T-cell (primary cell): Measurements from ENCODE around the gene SCNN1B. TPM values are rescaled to one million over a fixed set of nuclear protein-coding genes. Genes with fewer than 3 reads are reported as not detected.

Experiments used
- ATAC-seq, 4 experiments: fragments of 200-7000 bp in 3 of 4; fragments of 150-1000 bp in 1 of 4; cut with Tn5 transposase; replicated peaks in 1 of 4; 1 replicate in 3 of 4; 2 replicates in 1 of 4; pipeline ENCODE4 v1.10.0; 2021; ENCODE audit warnings: moderate library complexity in 3 of 4, mild to moderate bottlenecking in 2 of 4, moderate number of reproducible peaks in 1 of 4
- CTCF ChIA-PET, 2 donors: fragments of 300-600 bp; sonication (Branson Sonifier 250); formaldehyde crosslinking; loops; one replicate each; lab custom pipeline; 2022; ENCODE audit warnings: antibody characterized with exemption in 2 of 2; lab: Charles Lee
- POLR2A ChIA-PET, 2 donors: fragments of 300-600 bp; sonication (Branson Sonifier 250); formaldehyde crosslinking; loops; one replicate each; lab custom pipeline; 2022; ENCODE audit warnings: antibody characterized with exemption in 2 of 2; lab: Charles Lee
- DNase-seq, 35 experiments: peaks; one replicate each; pipeline versions ENCODE4 v3.0.0 to v3.0.0-alpha.2; 2013 to 2023
- H3K27ac ChIP-seq: one replicate; pipeline ENCODE4 v1.5.1; 2013; ENCODE audit warnings: low read length
- H3K27me3 ChIP-seq, 2 experiments: replicated peaks in 1 of 2; 1 replicate in 1 of 2; 2 replicates in 1 of 2; pipeline versions ENCODE4 v1.6.1 to v1.7.0; 2013; ENCODE audit warnings: low read length in 1 of 2, mixed read lengths in 1 of 2; ENCODE audit not compliant: control insufficient read depth in 2 of 2, insufficient read depth in 2 of 2; ENCODE audit errors: extremely low read depth in 1 of 2
- H3K36me3 ChIP-seq, 2 donors: 1 replicate in 1 of 2; 2 replicates in 1 of 2; pipeline versions ENCODE4 v1.6.1 to v1.7.0; 2013; ENCODE audit warnings: low read length in 1 of 2; ENCODE audit not compliant: control insufficient read depth in 2 of 2, insufficient read depth in 1 of 2; ENCODE audit errors: extremely low read depth in 1 of 2
- H3K4me1 ChIP-seq, 2 experiments: 1 replicate in 1 of 2; 2 replicates in 1 of 2; pipeline versions ENCODE4 v1.6.1 to v1.7.0; 2013; ENCODE audit warnings: low read length in 2 of 2, mixed read lengths in 1 of 2; ENCODE audit not compliant: insufficient read depth in 2 of 2, control insufficient read depth in 1 of 2; ENCODE audit errors: extremely low read depth in 1 of 2
- H3K4me3 ChIP-seq, 2 donors: 1 replicate in 1 of 2; 2 replicates in 1 of 2; pipeline versions ENCODE4 v1.5.1 to v1.7.0; 2013; ENCODE audit warnings: mild to moderate bottlenecking in 2 of 2, low read length in 1 of 2, moderate library complexity in 1 of 2; ENCODE audit not compliant: control insufficient read depth in 1 of 2; ENCODE audit errors: extremely low read depth in 1 of 2
- H3K9me3 ChIP-seq: 2 replicates; pipeline ENCODE4 v1.7.0; 2013
- H3K27ac Mint-ChIP-seq, 2 donors: one replicate each; pipeline ENCODE4 v1.8.0; 2020 to 2021; ENCODE audit warnings: mild to moderate bottlenecking in 2 of 2, mixed read lengths in 2 of 2
- H3K27me3 Mint-ChIP-seq, 2 donors: one replicate each; pipeline ENCODE4 v1.8.0; 2021 to 2022; ENCODE audit warnings: mixed read lengths in 2 of 2
- H3K36me3 Mint-ChIP-seq: one replicate; pipeline ENCODE4 v1.8.0; 2021; ENCODE audit warnings: mixed read lengths
- H3K4me1 Mint-ChIP-seq, 3 donors: one replicate each; pipeline ENCODE4 v1.8.0; 2020 to 2022; ENCODE audit warnings: mixed read lengths in 3 of 3, mild to moderate bottlenecking in 1 of 3
- H3K4me3 Mint-ChIP-seq, 3 donors: one replicate each; pipeline ENCODE4 v1.8.0; 2020 to 2022; ENCODE audit warnings: mild to moderate bottlenecking in 3 of 3, mixed read lengths in 3 of 3, moderate library complexity in 3 of 3
- H3K9me3 Mint-ChIP-seq, 3 donors: one replicate each; pipeline ENCODE4 v1.8.0; 2020 to 2022; ENCODE audit warnings: mixed read lengths in 3 of 3
- WGBS: methylation state at CpG from one replicate; pipeline ENCODE4 v1.1.5; 2013; ENCODE audit warnings: missing lambda C conversion rate; ENCODE audit not compliant: insufficient coverage; 5-methylcytosine and 5-hydroxymethylcytosine counted together
- total RNA-seq, 35 experiments: library from RNA in 6 of 35; stranded (reverse) in 6 of 35; fragments of 120-200 nt in 1 of 35; gene quantifications; one replicate each; pipeline versions ENCODE4 v1.2.1 to v1.2.4 and lab custom pipeline; 2013 to 2026

SCNN1B gene
- total RNA-seq, 5 donors from 2014 or later (not counting 1 experiment from before 2014, with no cell fraction given) = not detected

GRCh38 chr16:23408242-23408822, 106.2 kb downstream of the SCNN1B start:
- no peak for ATAC-seq
- no peak for DNase-seq
- H3K27me3 Mint-ChIP-seq = no peaks in the 10 kb centered on the region
- Histone ChIP-seq H3K9me3 (no peaks in the 10 kb centered on the region), H3K27me3 (no peaks in the 10 kb centered on the region), H3K4me3 (no peak overlapping the region), H3K36me3 (peaks cover 0 to 75% of the 10 kb centered on the region in 2 donors), H3K27ac (no peak overlapping the region), H3K4me1 (no peaks in the 10 kb centered on the region)
- no peaks in the 10 kb centered on the region for H3K9me3 Mint-ChIP-seq
- ChIA-PET POLR2A (interaction anchor here (0.7 kb wide), 2 partner anchors 10 to 216 kb away, joined by 3 to 4 read pairs; no protein-coding TSS in a partner anchor), CTCF (no interaction called here)
- WGBS = 100% methylated on average over 2 of the region's 21 CpGs
- H3K36me3 Mint-ChIP-seq = peaks cover 58% of the 10 kb centered on the region
- H3K4me3 Mint-ChIP-seq = no peak overlapping the region
- no peak overlapping the region for H3K27ac Mint-ChIP-seq
- no peaks in the 10 kb centered on the region for H3K4me1 Mint-ChIP-seq

- Mint-ChIP-seq H3K27ac (no peak overlapping the region), H3K36me3 (peaks cover 59% of the 10 kb centered on the region), H3K4me1 (no peaks in the 10 kb centered on the region), H3K27me3 (no peaks in the 10 kb centered on the region), H3K9me3 (no peaks in the 10 kb centered on the region), H3K4me3 (no peak overlapping the region)
- H3K36me3 ChIP-seq = peaks cover 0 to 75% of the 10 kb centered on the region in 2 donors
- no peaks in the 10 kb centered on the region for H3K4me1 ChIP-seq
- WGBS = 91% methylated on average over 5 of the region's 7 CpGs
- no peak overlapping the region for H3K27ac ChIP-seq
- H3K4me3 ChIP-seq = no peak overlapping the region
- CTCF ChIA-PET = no interaction called here
- DNase-seq (no peak), ATAC-seq (no peak)
- no peaks in the 10 kb centered on the region for H3K9me3 ChIP-seq
- POLR2A ChIA-PET = interaction anchor here (0.7 kb wide), 2 partner anchors 10 to 217 kb away, joined by 3 to 4 read pairs; no protein-coding TSS in a partner anchor
- H3K27me3 ChIP-seq = no peaks in the 10 kb centered on the region
Measured at GRCh38 chr16:23408823-23409298, 106.8 kb downstream of the SCNN1B start.

GRCh38 chr16:23409522-23409921, 107.4 kb downstream of the SCNN1B start:
- Mint-ChIP-seq H3K27me3 (no peaks in the 10 kb centered on the region), H3K4me3 (no peak overlapping the region), H3K27ac (no peak overlapping the region), H3K4me1 (no peaks in the 10 kb centered on the region), H3K9me3 (no peaks in the 10 kb centered on the region), H3K36me3 (peaks cover 58% of the 10 kb centered on the region)
- no peak overlapping the region for H3K27ac ChIP-seq
- no peaks in the 10 kb centered on the region for H3K9me3 ChIP-seq
- peaks cover 0 to 75% of the 10 kb centered on the region in 2 donors for H3K36me3 ChIP-seq
- no peaks in the 10 kb centered on the region for H3K4me1 ChIP-seq
- WGBS = no CpG with 5 or more reads among the region's 2 CpGs
- ChIA-PET CTCF (no interaction called here), POLR2A (no interaction called here)
- H3K4me3 ChIP-seq = no peak overlapping the region
- ATAC-seq (no peak), DNase-seq (no peak)
- no peaks in the 10 kb centered on the region for H3K27me3 ChIP-seq

GRCh38 chr16:23410176-23410575, 108.1 kb downstream of the SCNN1B start:
- Mint-ChIP-seq H3K27me3 (no peaks in the 10 kb centered on the region), H3K36me3 (peaks cover 58% of the 10 kb centered on the region), H3K4me1 (no peaks in the 10 kb centered on the region), H3K4me3 (no peak overlapping the region), H3K27ac (no peak overlapping the region), H3K9me3 (no peaks in the 10 kb centered on the region)
- ChIA-PET CTCF (no interaction called here), POLR2A (no interaction called here)
- 100% methylated on average over 3 of the region's 4 CpGs for WGBS
- no peaks in the 10 kb centered on the region for H3K27me3 ChIP-seq
- no peak overlapping the region for H3K27ac ChIP-seq
- H3K4me3 ChIP-seq = no peak overlapping the region
- no peaks in the 10 kb centered on the region for H3K9me3 ChIP-seq
- no peaks in the 10 kb centered on the region for H3K4me1 ChIP-seq
- DNase-seq (no peak), ATAC-seq (no peak)
- H3K36me3 ChIP-seq = peaks cover 0 to 77% of the 10 kb centered on the region in 2 donors

- Mint-ChIP-seq H3K27ac (no peak overlapping the region), H3K27me3 (no peaks in the 10 kb centered on the region), H3K9me3 (no peaks in the 10 kb centered on the region), H3K36me3 (peaks cover 51% of the 10 kb centered on the region), H3K4me3 (no peak overlapping the region), H3K4me1 (no peaks in the 10 kb centered on the region)
- no peaks in the 10 kb centered on the region for H3K4me1 ChIP-seq
- no peak overlapping the region for H3K27ac ChIP-seq
- 97% methylated on average over 4 of the region's 6 CpGs for WGBS
- H3K4me3 ChIP-seq = no peak overlapping the region
- no peaks in the 10 kb centered on the region for H3K27me3 ChIP-seq
- no peaks in the 10 kb centered on the region for H3K9me3 ChIP-seq
- POLR2A ChIA-PET = no interaction called here
- CTCF ChIA-PET = interaction anchor here in 1 of 2 donors (0.6 to 1.1 kb wide), 2 partner anchors 19 to 49 kb away, joined by 3 read pairs; no protein-coding TSS in a partner anchor
- no peak for ATAC-seq
- DNase-seq = no peak
- H3K36me3 ChIP-seq = peaks cover 6 to 76% of the 10 kb centered on the region in 2 donors
Measured at GRCh38 chr16:23414731-23415130, 112.6 kb downstream of the SCNN1B start.

- Mint-ChIP-seq H3K4me1 (no peaks in the 10 kb centered on the region), H3K27me3 (no peaks in the 10 kb centered on the region), H3K36me3 (peaks cover 46% of the 10 kb centered on the region), H3K9me3 (no peaks in the 10 kb centered on the region), H3K27ac (no peak overlapping the region), H3K4me3 (no peak overlapping the region)
- Histone ChIP-seq H3K27me3 (no peaks in the 10 kb centered on the region), H3K27ac (no peak overlapping the region), H3K4me3 (no peak overlapping the region), H3K4me1 (no peaks in the 10 kb centered on the region), H3K36me3 (peaks cover 6 to 64% of the 10 kb centered on the region in 2 donors), H3K9me3 (no peaks in the 10 kb centered on the region)
- WGBS = 86% methylated on average over 6 of the region's 7 CpGs
- no peak for DNase-seq
- ATAC-seq = no peak
- ChIA-PET POLR2A (no interaction called here), CTCF (no interaction called here)
Measured at GRCh38 chr16:23416816-23417215, 114.7 kb downstream of the SCNN1B start.
